Activated naive CD8-positive, alpha-beta T cell treated with anti-CD3 and anti-CD28 coated beads, Interleukin-2, amount 50 U/mL, for 24 hours (primary cell): ENCODE results near the gene FGFRL1.

Source experiments
- ATAC-seq: fragments of 150-1000 bp; cut with Tn5 transposase; one replicate; pipeline ENCODE4 v1.10.0; 2021
- DNase-seq: peaks from one replicate; pipeline ENCODE4 v3.0.0; 2021
- H3K27ac Mint-ChIP-seq: one replicate; pipeline ENCODE4 v1.8.0; 2021; ENCODE audit warnings: mild to moderate bottlenecking, mixed read lengths
- H3K27me3 Mint-ChIP-seq: one replicate; pipeline ENCODE4 v1.8.0; 2021; ENCODE audit warnings: mixed read lengths
- H3K36me3 Mint-ChIP-seq: one replicate; pipeline ENCODE4 v1.8.0; 2021; ENCODE audit warnings: low read depth, mixed read lengths
- H3K4me1 Mint-ChIP-seq: one replicate; pipeline ENCODE4 v1.8.0; 2021; ENCODE audit warnings: mixed read lengths
- H3K4me3 Mint-ChIP-seq: one replicate; pipeline ENCODE4 v1.8.0; 2021; ENCODE audit warnings: mild to moderate bottlenecking, moderate library complexity, mixed read lengths
- H3K9me3 Mint-ChIP-seq: one replicate; pipeline ENCODE4 v1.8.0; 2021; ENCODE audit warnings: mixed read lengths

The FGFRL1 gene

DNA sequence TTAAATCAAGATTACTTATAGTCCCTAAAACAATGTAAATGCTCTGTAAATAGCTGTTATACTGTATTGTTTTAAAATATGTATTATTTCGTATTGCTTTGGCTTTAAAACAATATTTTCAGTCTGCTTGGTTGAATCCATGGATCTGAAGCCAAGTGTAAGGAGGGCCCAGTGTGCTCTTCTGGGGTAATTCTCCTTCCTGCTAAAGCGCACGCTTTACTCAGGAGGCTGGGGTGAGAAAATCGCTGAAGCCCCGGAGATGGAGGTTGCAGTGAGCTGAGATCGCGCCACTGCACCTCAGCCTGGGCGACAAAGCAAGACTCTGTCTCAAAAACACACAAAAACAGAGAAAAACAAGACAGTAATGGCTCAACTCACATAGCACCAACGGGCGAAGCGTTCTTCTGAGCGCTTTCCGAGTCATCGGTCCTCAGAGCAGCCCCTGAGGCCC, 25.0 kb upstream of the FGFRL1 start:
- no peaks in the 10 kb centered on the region for H3K36me3 Mint-ChIP-seq
- no peaks in the 10 kb centered on the region for H3K27me3 Mint-ChIP-seq
- H3K4me3 Mint-ChIP-seq = peak overlapping the region; percentile 86
- H3K9me3 Mint-ChIP-seq = no peaks in the 10 kb centered on the region
- peaks cover 22% of the 10 kb centered on the region for H3K4me1 Mint-ChIP-seq
- ATAC-seq (peak; percentile 9), DNase-seq (no peak)
- peak overlapping the region; percentile 85 for H3K27ac Mint-ChIP-seq

- Mint-ChIP-seq H3K27ac (peak within 1 kb of the TSS; percentile 85), H3K36me3 (no peaks in the 10 kb centered on the region), H3K27me3 (no peaks in the 10 kb centered on the region), H3K9me3 (no peaks in the 10 kb centered on the region), H3K4me1 (peaks cover 22% of the 10 kb centered on the region), H3K4me3 (peak within 1 kb of the TSS; percentile 86)
- DNase-seq (peak; percentile 86), ATAC-seq (peak; percentile 85)
Measured at GRCh38 chr4:986879-987623, 24.4 kb upstream of the FGFRL1 start, which contains the start of gene IDUA. Gene IDUA (plus strand): TSS chr4:987044. CDS start chr4:987085, 41 bp downstream.

DNA sequence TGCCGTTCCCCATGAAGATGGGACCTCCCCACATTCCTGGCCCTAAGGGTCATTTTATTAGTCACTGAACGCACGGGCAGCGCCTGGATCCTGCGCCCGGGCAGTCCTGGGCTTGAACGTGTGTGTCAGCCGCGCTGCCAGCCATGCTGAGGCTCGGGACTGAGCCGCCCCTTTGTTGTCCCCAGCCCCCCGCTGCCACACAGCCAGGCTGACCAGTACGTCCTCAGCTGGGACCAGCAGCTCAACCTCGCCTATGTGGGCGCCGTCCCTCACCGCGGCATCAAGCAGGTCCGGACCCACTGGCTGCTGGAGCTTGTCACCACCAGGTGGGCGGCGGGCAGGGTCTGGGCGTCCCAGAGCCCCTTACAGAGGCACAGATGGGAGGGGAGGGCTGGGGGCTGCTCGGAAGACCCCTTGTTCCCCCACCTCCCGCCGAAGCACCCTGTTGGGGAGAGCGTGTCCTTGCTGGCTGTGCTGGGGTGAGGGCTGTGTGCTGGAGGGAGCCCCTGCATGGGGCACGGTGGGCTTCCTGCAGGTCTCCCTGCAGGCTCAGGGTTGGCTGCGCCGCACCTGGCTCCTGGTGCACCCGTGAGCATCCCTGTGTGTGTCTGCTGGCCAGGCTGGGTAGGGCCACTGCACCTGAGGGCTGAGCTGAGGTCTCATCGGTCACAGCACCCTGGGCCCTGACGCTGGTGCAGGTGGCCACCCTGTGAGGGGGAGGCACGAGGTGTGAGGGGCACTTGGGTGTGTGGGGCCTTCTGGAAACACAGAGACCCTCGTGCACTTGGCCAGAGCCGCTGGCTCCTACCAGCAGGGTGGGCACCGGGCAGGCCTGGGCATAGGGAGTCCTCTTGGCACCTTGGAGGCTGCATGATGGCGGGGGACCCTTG, 23.6 kb upstream of the FGFRL1 start:
- H3K27ac Mint-ChIP-seq = no peak overlapping the region

DNA sequence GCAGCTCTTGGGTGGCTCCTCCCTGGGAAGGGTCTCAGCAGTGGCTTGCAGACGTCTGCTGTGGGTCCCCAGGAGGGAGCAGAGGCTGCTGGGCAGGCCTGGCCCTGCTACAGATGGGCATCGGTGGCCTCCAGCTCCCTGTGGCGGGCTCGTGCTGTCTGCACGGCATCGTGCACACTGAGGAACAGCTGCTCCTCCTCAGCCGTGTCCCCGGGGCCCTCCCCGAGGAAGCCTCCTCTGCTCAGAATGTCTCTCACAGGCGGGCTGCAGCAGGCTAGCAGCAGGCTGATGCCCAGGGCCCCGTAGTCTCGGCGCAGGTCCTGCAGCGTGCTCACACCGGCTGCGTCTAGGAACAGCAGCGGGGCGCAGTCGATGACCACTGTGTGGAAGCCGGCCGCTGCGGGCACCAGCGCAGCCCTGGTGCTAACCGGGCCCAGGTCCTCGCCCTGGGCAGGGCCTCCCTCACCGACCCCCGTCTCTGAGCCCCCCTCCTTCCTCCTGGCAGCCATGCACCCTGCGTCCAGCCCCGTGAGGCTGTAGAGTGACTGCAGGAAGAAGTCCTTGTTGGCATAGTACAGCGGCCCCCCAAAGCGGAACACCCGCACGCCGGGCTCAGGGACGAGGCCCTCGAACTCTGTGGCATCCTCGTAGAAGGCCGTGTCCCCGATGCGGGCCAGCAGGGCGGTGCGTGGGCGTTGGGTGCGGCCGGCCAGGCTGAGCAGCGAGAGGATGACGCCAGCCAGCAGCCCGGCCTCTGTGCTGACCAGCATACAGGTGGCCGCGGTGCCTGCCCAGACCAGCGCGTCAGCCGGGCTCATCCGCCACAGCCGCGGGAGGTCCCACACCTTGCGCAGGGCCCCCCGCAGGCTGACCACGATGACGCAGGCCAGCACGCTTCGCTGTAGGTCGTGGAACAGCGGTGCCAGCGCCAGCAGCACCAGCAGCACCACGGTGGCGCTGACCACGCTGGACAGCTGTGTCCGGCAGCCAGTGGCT, 22.4 kb upstream of the FGFRL1 start:
- H3K36me3 Mint-ChIP-seq = no peaks in the 10 kb centered on the region
- H3K9me3 Mint-ChIP-seq = no peaks in the 10 kb centered on the region
- no peaks in the 10 kb centered on the region for H3K27me3 Mint-ChIP-seq
- ATAC-seq (no peak), DNase-seq (no peak)
- no peak overlapping the region for H3K4me3 Mint-ChIP-seq
- peaks cover 22% of the 10 kb centered on the region for H3K4me1 Mint-ChIP-seq
- no peak overlapping the region for H3K27ac Mint-ChIP-seq

More for the DNA sequence above, 23.6 kb upstream of the FGFRL1 start:
- DNase-seq (no peak), ATAC-seq (no peak)
- Mint-ChIP-seq H3K27me3 (no peaks in the 10 kb centered on the region), H3K36me3 (no peaks in the 10 kb centered on the region), H3K9me3 (no peaks in the 10 kb centered on the region), H3K4me1 (peaks cover 22% of the 10 kb centered on the region), H3K4me3 (peak overlapping the region; percentile 72)

- Mint-ChIP-seq H3K4me3 (no peak overlapping the region), H3K4me1 (peaks cover 16% of the 10 kb centered on the region), H3K36me3 (no peaks in the 10 kb centered on the region), H3K27ac (no peak overlapping the region), H3K9me3 (no peaks in the 10 kb centered on the region), H3K27me3 (no peaks in the 10 kb centered on the region)
- ATAC-seq = no peak
- DNase-seq = no peak
Measured at GRCh38 chr4:989722-990471, 21.5 kb upstream of the FGFRL1 start.

- Mint-ChIP-seq H3K9me3 (no peaks in the 10 kb centered on the region), H3K4me1 (peaks cover 6% of the 10 kb centered on the region), H3K27me3 (no peaks in the 10 kb centered on the region), H3K4me3 (no peak overlapping the region), H3K27ac (no peak overlapping the region), H3K36me3 (no peaks in the 10 kb centered on the region)
- ATAC-seq (no peak), DNase-seq (no peak)
Measured at GRCh38 chr4:990746-991367, 20.6 kb upstream of the FGFRL1 start.

DNA sequence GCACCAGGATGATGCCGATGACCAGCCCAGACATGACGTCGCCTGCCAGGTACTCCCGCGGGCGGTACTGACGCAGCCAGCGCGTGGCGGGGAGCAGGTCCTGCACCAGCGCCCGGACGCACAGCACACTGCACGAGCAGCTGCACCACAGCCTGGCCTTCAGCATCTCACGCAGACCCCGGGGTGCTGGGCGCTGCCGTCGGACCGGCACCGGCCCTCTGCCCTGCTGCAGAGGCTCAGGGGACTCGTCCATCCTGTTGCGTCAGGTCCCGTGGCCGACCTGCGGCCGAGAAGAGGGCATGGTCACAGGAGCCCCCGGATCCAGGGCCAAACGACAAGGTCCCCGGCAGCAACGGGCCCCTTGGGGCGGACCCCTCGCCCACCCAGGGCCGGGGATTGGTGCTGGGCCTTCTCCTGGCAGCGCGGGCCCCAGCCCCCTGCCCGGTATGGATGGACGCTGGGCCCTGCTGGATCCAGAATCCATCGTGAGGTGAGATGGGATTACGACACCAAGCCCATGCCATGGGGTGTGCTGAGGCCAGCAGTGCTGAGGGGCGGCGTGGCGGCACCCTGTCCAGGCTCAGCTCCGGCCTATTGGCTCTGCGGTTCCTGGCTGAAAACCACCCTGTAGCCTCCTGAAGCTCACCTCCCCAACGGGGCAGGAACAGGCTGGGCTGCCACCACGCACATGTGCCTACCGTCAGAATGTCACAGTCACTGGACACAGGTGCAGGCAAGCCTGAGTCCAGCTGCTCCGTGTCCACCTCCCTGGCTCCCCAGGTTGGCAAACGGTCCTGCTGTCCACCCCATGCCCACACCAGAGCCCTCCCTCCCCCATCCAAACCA, 19.8 kb upstream of the FGFRL1 start:
- Mint-ChIP-seq H3K36me3 (no peaks in the 10 kb centered on the region), H3K4me1 (no peaks in the 10 kb centered on the region), H3K27ac (no peak overlapping the region), H3K27me3 (peaks cover under 1% of the 10 kb centered on the region), H3K9me3 (no peaks in the 10 kb centered on the region), H3K4me3 (no peak overlapping the region)
- ATAC-seq (no peak), DNase-seq (no peak)

DNA sequence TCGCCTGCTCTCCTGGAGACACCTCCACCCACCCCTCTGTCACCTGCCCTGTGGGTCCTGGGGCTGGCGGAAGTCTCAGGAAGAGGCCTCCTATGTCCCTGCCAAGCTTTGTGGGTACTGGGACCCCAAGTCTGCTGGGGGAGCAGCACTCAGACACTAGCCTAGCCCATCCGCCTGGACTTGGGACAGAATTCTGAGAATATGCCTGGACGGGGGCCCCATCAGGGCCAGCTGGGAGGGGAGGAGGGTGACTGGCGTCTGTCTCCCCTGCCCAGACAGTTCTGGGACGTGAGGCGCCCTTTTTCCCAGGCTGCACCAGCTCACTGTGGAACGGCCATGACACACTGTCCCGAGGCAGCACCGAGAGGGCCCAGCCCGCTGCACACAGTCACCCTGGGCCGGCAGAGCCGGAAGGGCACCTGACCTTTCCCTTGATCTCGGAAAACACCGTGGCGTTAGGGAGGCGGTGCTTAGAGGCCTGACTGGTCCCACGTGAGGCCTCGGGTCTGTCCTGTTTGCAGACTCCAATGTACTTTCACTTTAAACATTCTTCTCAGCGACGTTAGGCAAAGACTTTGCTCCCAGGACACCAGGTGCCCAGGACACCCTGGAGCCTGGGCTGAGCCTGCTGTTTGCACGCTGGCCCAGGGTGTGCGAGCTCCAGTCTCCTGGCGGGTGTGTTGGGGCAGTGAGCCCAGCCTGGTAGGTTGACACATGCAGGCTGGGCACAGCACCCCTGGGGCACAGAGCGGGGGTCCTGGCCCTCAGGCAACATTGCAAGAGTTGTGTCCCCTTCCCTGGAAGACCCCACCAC, 18.9 kb upstream of the FGFRL1 start:
- Mint-ChIP-seq H3K4me3 (no peak overlapping the region), H3K9me3 (no peaks in the 10 kb centered on the region), H3K36me3 (no peaks in the 10 kb centered on the region), H3K27ac (no peak overlapping the region), H3K27me3 (peaks cover 3% of the 10 kb centered on the region), H3K4me1 (no peaks in the 10 kb centered on the region)
- ATAC-seq (no peak), DNase-seq (no peak)

- ATAC-seq (no peak), DNase-seq (no peak)
- peaks cover 9% of the 10 kb centered on the region for H3K27me3 Mint-ChIP-seq
- H3K36me3 Mint-ChIP-seq = no peaks in the 10 kb centered on the region
- H3K9me3 Mint-ChIP-seq = no peaks in the 10 kb centered on the region
- no peak within 1 kb of the TSS for H3K4me3 Mint-ChIP-seq
- no peak within 1 kb of the TSS for H3K27ac Mint-ChIP-seq
- peaks cover under 1% of the 10 kb centered on the region for H3K4me1 Mint-ChIP-seq
Measured at GRCh38 chr4:993111-994029, 18.1 kb upstream of the FGFRL1 start, which contains the start of gene SLC26A1. Gene SLC26A1 (minus strand): TSS chr4:993404. CDS start chr4:991703, 1,701 bp downstream.

GRCh38 chr4:995311-996026, 16.0 kb upstream of the FGFRL1 start:
- H3K27me3 Mint-ChIP-seq = peaks cover 18% of the 10 kb centered on the region
- H3K36me3 Mint-ChIP-seq = no peaks in the 10 kb centered on the region
- peaks cover 2% of the 10 kb centered on the region for H3K4me1 Mint-ChIP-seq
- H3K4me3 Mint-ChIP-seq = no peak overlapping the region
- DNase-seq (no peak), ATAC-seq (no peak)
- no peak overlapping the region for H3K27ac Mint-ChIP-seq
- H3K9me3 Mint-ChIP-seq = no peaks in the 10 kb centered on the region
